ENCODE measurements around the gene SSBP3.

The SSBP3 gene

DNA sequence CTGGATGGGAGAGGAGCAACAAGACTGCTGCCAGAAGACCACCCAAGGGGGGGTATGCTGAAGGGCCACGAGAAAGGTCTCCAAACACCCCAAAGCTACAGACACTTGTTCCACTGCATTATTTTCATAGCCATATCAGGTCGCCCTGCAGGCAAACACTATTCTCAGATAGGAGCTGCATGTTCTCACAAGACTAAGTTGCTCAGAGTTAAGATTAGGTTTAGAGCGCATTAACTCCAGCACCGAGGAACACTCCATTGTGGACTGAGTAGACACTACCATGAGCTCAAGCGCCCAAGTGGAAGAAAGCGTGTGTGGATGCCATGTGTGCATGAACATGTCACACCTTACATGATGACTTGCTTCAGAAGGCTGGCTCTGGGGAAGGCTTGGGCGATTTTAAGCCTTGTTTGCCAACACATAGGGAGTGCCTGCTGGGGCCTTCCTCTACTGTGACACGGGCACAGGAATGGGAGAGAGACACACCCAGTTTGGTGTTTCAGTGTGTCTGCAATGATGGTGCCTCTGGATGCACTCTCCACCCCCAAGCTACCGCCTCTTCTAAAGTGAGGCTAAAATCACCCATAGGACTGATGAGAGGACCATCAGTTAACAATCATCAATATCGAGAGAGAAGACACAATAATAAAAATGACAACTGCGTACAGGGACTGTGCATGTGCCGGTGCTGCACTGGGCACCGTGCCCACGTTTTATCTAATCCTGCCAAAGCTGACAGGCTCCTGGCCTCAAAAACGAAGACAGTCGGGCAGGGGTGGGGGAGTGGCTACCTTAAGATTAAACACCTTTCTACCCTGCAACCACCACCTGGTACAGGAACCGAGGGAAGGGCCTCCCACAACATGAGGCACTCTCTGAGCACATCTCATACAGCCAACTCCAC is 34.9 kb downstream of the SSBP3 start:
- DNase-seq (ENCODE audit: low spot score), result no peak

- DNase-seq (ENCODE audit: low spot score), result no peak
Measured at GRCh38 chr1:54370287-54370989, 35.8 kb downstream of the SSBP3 start.

- no peak for DNase-seq (ENCODE audit: low spot score)
Measured at GRCh38 chr1:54367613-54368012, 38.6 kb downstream of the SSBP3 start.

- DNase-seq (ENCODE audit: low spot score), result no peak
Measured at GRCh38 chr1:54365847-54366246, 40.3 kb downstream of the SSBP3 start.

DNA sequence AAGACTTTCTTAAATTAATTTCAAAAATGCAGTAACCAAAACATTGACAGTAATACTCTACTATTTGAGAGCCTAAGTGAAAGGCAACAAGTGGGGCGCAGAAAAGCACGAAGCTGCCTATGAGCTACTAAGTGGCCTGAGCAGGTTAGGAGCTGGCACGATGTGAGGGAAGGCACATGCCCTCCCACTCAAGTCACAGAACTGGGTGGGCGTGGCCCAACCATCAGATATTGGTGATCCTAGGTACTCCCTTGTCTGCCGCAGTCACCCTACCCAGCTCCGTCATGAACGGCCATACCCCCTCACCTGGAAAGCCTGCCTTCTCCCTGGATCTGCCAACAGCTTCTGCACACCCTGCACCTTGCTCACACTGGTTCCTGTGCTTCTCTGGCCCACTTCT is 40.8 kb downstream of the SSBP3 start:
- DNase-seq (ENCODE audit: low spot score), result no peak

GRCh38 chr1:54364995-54365394 is 41.2 kb downstream of the SSBP3 start:
- DNase-seq (ENCODE audit: low spot score), result no peak

- no peak for DNase-seq (ENCODE audit: low spot score)
Measured at GRCh38 chr1:54364582-54364981, 41.6 kb downstream of the SSBP3 start.

DNA sequence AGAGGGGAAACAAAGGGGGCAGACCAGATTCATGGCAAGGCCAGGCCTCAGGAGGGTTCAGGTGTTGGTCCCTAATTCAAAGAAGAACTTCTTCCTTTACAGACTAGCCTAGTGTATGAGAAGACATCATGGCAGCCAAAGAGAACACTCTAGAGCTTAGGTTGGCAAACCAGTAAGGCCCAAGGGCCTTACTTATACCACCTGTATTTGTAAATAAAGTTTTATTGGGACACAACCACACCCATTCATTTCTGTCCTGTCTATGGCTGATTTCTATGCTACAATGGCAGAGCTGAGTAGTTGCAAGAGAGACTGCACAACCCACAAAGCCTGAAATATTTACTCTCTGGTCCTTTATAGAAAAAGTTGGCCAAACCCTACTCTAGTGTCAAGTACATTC is 42.3 kb downstream of the SSBP3 start:
- DNase-seq (ENCODE audit: low spot score), result no peak

DNA sequence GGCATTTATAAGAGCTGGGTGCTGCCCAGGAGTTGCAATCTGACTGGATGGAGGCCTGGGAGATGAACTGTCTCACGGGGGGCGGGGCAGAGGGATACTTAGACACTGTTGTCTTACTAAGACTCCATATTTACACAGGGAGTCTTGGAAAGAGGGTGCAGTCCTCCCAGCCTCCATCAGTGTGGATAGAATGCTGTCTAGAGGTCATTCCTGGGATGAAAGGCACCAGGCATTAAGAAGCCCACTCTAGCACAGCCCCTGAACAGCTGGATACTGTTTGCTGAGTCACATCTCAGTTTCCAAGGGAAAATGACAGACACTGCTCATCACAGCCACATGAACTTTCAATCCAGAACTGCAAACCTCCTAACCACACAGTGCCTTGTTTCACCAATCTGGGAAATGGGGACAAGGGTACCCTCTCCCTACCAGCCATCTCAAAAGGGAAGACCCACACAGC is 43.3 kb downstream of the SSBP3 start:
- DNase-seq (ENCODE audit: low spot score), result no peak

- DNase-seq (ENCODE audit: low spot score), result no peak
Measured at GRCh38 chr1:54361342-54361741, 44.9 kb downstream of the SSBP3 start.

GRCh38 chr1:54360165-54361005 is 45.8 kb downstream of the SSBP3 start:
- no peak for DNase-seq (ENCODE audit: low spot score)

DNA sequence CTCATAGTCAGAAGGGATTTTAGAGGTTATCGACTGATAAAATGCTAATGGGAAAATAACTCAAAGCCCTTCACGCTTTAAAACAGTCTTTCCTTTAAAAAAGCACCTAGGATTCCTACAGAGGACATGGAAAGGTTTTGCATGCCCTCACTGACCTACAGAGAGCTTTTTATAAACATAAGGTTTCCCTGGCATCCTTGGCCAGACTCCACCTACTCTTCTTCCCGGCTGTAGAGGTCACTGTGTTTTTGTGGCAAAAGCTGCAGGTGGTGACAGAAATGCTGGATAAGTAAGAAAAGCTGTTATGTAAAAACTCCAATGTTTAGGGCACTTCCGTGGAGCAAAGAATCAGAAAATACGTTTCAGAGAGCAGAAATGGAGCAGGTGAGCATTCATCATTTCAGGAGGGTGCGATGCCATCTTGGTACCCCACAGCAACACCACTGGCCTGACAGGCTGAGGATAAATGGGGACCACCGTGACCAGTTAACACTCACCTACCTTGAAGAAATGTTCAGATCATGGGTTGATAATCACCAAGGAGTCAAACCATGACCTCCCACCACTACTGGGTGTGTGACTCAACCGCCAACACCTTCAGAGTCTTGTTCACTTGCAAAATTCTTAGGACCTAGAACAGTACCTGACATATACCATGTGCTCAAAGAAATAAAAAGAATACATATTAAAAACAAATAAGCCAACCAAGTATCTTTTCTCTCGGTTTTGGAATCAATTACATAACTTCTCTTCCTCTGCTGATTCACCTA is 46.6 kb downstream of the SSBP3 start:
- no peak for DNase-seq (ENCODE audit: low spot score)

- no peak for DNase-seq (ENCODE audit: low spot score)
Measured at GRCh38 chr1:54358503-54359168, 47.6 kb downstream of the SSBP3 start.

- DNase-seq (ENCODE audit: low spot score), result no peak
Measured at GRCh38 chr1:54357967-54358366, 48.2 kb downstream of the SSBP3 start.

- no peak for DNase-seq (ENCODE audit: low spot score)
Measured at GRCh38 chr1:54356680-54357147, 49.5 kb downstream of the SSBP3 start.

DNA sequence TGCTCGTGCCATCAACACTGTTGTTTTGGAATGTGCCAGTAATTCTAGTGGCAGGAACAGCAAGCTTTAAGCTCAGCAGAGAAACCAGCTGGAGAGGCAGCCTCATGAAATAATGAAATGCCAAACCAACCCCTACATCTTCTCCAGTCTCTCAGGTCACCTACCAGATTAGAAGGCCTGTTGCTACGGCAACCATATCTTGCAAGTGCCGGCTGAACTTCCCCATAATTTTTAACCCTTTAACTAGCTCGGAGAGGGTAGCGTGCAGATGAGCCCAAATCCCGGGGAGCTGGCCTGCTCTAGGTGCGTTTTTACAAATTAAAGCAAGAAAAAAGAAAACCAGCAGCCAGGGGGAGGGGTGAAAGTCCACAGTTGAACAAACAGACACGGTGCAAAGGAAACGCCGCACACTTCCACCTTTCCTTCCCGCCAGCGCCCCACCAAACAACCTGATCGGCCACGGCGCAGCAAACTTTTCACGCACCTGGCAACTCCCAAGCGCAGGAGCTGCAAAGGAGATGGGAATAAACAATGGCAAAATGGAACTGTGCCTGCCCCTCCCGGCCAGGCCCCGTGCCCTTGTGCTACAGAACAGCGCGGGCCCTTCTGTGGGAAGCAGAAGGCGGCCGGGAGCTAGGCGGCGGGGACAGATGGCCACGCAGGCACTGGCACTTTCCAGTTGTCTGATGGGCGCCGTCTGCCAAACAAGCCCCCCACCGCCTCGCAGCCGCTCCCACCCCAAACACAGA is 50.1 kb downstream of the SSBP3 start:
- DNase-seq (ENCODE audit: low spot score), result peak; percentile 45

GRCh38 chr1:54354899-54355298 is 51.3 kb downstream of the SSBP3 start:
- no peak for DNase-seq (ENCODE audit: low spot score)

GRCh38 chr1:54353959-54354358 is 52.2 kb downstream of the SSBP3 start:
- no peak for DNase-seq (ENCODE audit: low spot score)

GRCh38 chr1:54352755-54353154 is 53.4 kb downstream of the SSBP3 start:
- DNase-seq (ENCODE audit: low spot score), result no peak

- no peak for DNase-seq (ENCODE audit: low spot score)
Measured at GRCh38 chr1:54350360-54350759, 55.8 kb downstream of the SSBP3 start.
